22Rv1 (cell line): Measurements from ENCODE around the gene MAEA.

Experiments
- H3K27ac ChIP-seq: fragments of 450-650 bp; 2 replicates; pipeline ENCODE4 v1.5.1; 2017
- ZFX ChIP-seq: fragments of 450-650 bp; IDR thresholded peaks from 2 replicates; pipeline ENCODE4 v1.6.1; 2017; ENCODE audit warnings: antibody characterized with exemption, borderline replicate concordance
- TF ChIP-seq, protein P1 (sequence below): fragments of 450-650 bp; IDR thresholded peaks from 2 replicates; pipeline ENCODE4 v1.5.1; 2017; ENCODE audit warnings: mild to moderate bottlenecking

The MAEA gene

DNA sequence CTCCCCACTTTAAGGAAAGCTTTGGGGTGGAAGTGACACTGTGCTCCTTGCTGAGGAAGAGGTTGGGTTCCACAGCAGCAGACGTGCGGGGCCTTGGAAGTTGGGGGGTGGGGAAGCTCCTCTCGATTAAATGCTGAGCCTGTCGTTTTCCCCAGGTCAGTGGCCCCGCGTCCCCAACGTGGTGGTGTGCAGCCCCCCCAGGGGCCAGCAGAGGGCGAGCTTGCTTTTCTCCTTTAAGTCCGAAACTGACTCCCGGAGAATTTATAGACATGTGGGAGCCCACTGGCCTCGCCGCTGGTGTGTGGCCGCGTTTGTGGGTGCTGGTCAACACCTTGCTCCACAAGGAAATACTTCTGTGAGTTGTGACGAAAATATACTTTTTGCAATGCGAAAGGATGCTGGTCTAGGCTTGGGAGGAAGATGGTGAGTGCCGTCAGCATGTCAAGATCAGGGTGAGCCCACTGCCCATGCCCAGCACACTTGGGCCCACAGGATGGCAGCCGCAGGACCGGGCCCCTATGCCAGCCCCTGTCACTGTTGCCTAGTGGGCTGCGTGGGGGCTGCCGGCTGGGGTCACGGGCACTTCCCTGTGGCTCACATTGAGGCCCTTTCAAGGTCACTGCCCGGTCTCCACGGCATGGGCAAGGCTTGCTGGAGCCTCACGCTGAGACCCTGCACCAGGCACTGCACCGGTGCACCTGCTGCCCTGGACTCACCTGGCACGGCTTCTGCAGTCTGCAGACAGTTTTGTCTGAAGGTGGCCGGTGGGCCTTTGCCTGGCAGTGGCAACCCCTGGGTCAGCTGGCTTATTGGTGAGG lies 66.7 kb downstream of the MAEA start:
- H3K27ac ChIP-seq: no peak overlapping the region
- no peak for TF ChIP-seq ZFX
- TF ChIP-seq, protein P1, sequence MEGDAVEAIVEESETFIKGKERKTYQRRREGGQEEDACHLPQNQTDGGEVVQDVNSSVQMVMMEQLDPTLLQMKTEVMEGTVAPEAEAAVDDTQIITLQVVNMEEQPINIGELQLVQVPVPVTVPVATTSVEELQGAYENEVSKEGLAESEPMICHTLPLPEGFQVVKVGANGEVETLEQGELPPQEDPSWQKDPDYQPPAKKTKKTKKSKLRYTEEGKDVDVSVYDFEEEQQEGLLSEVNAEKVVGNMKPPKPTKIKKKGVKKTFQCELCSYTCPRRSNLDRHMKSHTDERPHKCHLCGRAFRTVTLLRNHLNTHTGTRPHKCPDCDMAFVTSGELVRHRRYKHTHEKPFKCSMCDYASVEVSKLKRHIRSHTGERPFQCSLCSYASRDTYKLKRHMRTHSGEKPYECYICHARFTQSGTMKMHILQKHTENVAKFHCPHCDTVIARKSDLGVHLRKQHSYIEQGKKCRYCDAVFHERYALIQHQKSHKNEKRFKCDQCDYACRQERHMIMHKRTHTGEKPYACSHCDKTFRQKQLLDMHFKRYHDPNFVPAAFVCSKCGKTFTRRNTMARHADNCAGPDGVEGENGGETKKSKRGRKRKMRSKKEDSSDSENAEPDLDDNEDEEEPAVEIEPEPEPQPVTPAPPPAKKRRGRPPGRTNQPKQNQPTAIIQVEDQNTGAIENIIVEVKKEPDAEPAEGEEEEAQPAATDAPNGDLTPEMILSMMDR: peak; percentile 87

DNA sequence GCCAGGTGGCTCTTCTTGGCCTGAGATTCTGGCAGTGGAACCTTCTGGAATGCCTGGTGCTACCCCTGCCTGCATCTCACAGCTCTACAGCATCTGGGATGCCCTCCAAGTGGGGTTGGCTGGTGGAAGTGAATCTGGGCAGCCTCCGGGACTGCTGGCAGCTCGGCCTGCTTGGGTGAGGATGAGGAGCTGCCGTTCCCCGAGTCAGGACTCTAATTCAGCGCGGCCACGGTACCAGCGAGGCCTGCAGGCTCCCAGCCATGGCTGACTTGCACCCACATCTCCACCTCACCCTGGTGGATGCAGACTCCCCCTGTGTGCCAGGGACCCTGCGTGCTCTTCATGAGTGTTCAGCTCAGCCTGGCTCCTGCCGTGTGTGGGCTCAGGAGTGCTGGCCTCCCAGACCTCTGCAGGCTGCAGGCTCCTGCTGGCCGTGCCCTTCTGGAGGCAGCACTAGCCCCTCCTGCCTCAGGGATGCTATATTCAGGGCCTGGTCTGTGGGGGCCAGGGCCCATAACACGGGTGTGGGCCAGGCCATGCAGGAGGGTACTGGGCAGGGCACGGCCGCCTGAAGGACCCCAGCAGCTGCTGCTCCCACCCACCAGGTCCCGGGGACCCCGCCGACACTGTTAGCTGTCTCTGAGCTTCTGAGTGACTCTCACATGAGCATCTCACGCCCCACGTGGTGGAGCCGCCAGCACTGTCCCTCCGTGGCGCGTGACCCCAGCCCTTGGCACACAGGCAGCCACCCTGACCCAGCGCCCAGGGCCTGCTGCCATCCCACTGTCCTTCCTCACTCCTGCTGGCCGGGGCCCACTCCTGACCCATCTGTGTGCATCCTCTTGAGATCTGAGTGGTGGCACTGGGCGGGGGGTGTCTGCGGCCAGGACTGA lies 67.9 kb downstream of the MAEA start:
- no peak for TF ChIP-seq ZFX
- TF ChIP-seq, protein P1: no peak
- no peak overlapping the region for H3K27ac ChIP-seq

DNA sequence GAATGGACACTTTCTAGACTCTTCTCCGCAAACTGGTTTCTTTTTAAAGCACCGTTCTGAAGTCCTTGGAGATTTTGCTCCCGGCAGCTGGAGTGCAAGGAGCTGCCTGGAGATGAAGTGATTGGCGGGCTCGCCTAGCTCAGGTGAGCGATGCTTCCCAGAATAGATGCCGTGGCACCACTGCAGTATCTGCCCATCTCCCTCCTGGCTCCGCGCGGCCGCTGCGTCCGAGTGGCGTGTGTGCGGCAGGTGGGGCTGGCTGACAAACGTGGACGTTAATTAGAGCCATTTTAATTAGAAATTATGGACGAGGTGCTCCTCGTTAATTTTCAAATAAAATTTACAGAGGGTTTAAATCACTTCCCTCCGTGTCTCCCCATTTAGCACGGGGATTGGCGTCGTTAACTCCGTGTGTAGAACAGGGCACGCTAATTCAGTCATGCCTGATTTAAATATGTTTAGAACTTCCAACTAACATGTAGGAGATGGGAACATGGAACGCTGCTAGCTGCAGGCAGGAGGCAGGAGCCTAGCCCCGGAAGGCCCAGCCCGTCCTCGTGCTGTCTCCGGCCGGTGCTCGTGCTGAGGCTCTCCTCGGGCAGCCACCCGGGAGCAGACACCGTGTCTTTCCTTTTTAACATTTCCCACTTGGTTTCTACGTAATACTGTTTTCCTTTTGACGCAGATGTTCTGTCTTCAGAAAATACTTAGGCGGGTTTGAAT lies 68.9 kb downstream of the MAEA start:
- H3K27ac ChIP-seq: no peak overlapping the region
- TF ChIP-seq ZFX: no peak
- TF ChIP-seq, protein P1: no peak

DNA sequence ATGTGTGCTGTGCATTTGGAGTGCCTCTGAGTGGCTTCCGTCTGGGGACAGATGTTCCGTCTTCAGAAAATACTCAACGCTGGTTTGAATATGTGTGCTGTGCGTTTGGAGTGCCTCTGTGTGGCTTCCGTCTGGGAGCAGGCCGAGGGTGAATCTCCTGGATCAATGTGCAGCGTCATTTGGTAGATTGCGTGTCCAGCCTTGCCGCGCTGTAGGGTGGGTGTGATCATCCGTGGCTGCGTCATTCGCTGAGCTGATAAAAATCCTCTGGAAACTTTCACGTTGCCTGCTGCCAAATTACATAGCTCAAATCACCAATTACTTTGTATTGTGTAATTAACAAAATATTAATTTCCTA lies 69.4 kb downstream of the MAEA start:
- H3K27ac ChIP-seq: no peak overlapping the region
- TF ChIP-seq, protein P1: no peak
- no peak for TF ChIP-seq ZFX

- no peak overlapping the region for H3K27ac ChIP-seq
- TF ChIP-seq ZFX: no peak
- TF ChIP-seq, protein P1: no peak
Observed at GRCh38 chr4:1359976-1360375, 70.3 kb downstream of the MAEA start.

GRCh38 chr4:1360423-1361283 lies 71.0 kb downstream of the MAEA start:
- no peak for TF ChIP-seq ZFX
- TF ChIP-seq, protein P1: no peak
- no peak overlapping the region for H3K27ac ChIP-seq
